Heart right ventricle (tissue), 16 donors: Measurements from ENCODE around the gene CCSER1. TPM values are rescaled to one million over a fixed set of nuclear protein-coding genes. Genes with fewer than 3 reads are reported as not detected.
"Not testable (repeated sequence)": the region's sequence is repeated elsewhere in the genome, so short reads cannot be mapped to it uniquely, and the experiment has no call there.

Experiments used
- ATAC-seq, 8 donors: fragments of 200-7000 bp; cut with Tn5 transposase; one replicate each; pipeline ENCODE4 v1.9.1; 2020; ENCODE audit warnings: mild to moderate bottlenecking in 8 of 8, moderate library complexity in 8 of 8, moderate number of reproducible peaks in 1 of 8
- DNase-seq, 2 donors: peaks; one replicate each; pipeline ENCODE4 v3.0.0-alpha.2; 2020
- H3K27ac ChIP-seq, 10 donors: fragments of 200-600 bp; sonication (generic) in 2 of 10; one replicate each; pipeline versions ENCODE4 v1.5.0 to v1.8.0; 2020 to 2022; ENCODE audit warnings: mild to moderate bottlenecking in 3 of 10
- H3K27me3 ChIP-seq, 7 donors: fragments of 200-600 bp; one replicate each; pipeline ENCODE4 v1.8.0; 2021 to 2022; ENCODE audit warnings: mild to moderate bottlenecking in 2 of 7
- H3K36me3 ChIP-seq, 9 donors: fragments of 200-600 bp; sonication (generic) in 1 of 9; one replicate each; pipeline versions ENCODE4 v1.5.0 to v1.8.0; 2020 to 2022; ENCODE audit warnings: mild to moderate bottlenecking in 2 of 9
- H3K4me1 ChIP-seq, 9 donors: fragments of 200-600 bp; sonication (generic) in 1 of 9; one replicate each; pipeline versions ENCODE4 v1.5.0 to v1.8.0; 2020 to 2022; ENCODE audit warnings: mild to moderate bottlenecking in 4 of 9
- H3K4me3 ChIP-seq, 10 donors: fragments of 200-600 bp; sonication (generic) in 2 of 10; one replicate each; pipeline versions ENCODE4 v1.5.0 to v1.8.0; 2020 to 2022; ENCODE audit warnings: mild to moderate bottlenecking in 7 of 10, moderate library complexity in 2 of 10
- H3K9me3 ChIP-seq, 11 donors: fragments of 200-600 bp in 10 of 11; sonication (generic) in 2 of 11; one replicate each; pipeline versions ENCODE4 v1.5.0 to v1.8.0; 2013 to 2022; ENCODE audit warnings: mild to moderate bottlenecking in 2 of 11, control low read depth in 1 of 11, moderate library complexity in 1 of 11
- CTCF ChIP-seq, 9 donors: fragments of 200-600 bp; sonication (generic) in 2 of 9; IDR thresholded peaks; one replicate each; pipeline versions ENCODE4 v1.5.0 to v1.8.0; 2021 to 2022; ENCODE audit warnings: antibody characterized with exemption in 9 of 9, mild to moderate bottlenecking in 5 of 9, moderate library complexity in 1 of 9
- WGBS, 2 donors: extraction: QIAGEN DNeasy Blood & Tissue Kit; methylation state at CpG; one replicate each; pipeline ENCODE4 v1.1.7; 2013; ENCODE audit warnings: inconsistent platforms in 1 of 2; 5-methylcytosine and 5-hydroxymethylcytosine counted together
- intact Hi-C, 10 donors: fragments of 100-400 bp; cut with DNase I; formaldehyde crosslinking; loops; one replicate each; pipeline versions ENCODE4 v1.11.1 to v1.14.2; 2022
- polyA plus RNA-seq, 2 donors: library from polyadenylated mRNA; stranded (reverse); fragments of 200-250 nt; gene quantifications; one replicate each; pipeline ENCODE4 v1.2.3, GENCODE V29; 2013
- total RNA-seq, 10 donors: library from RNA; stranded (reverse); fragmentation: NEBNext Ultra II Directional in 3 of 10; extraction: Animal tissue kit (Norgen Biotek cat#: 25700) in 3 of 10; gene quantifications; one replicate each; pipeline versions ENCODE4 v1.2.1 to v1.2.4, GENCODE V29; 2021 to 2023
- donor health status: Arrhythmogenic right ventricular cardiomyopathy.
- donor health status: ischemic (EF 13 %, LVEDD 7.1; RV severe dilation, severe dysfunction).
- donor health status: healthy with polysubstance abuse.
- donor health status: DM: no; HTN: yes; CAD: no.
- donor health status: DM: no; HTN: no; CAD: no.
- donor health status: ischemic (EF 25% LVEDD 6.9; RV normal size, moderate dysfunction).
- donor health status: ischemic (EF 25% LVEDD 5.7; RV mildly dilated, moderate dysfunction).
- donor health status: healthy.
- donor health status: DM: yes; HTN: yes; CAD: no.
- donor health status: Ischemic cardiomyopathy.
- donor health status: ischemic (EF 35%, LVEDD 5.7; RV mildly dilated, moderate dysfunction).
- donor health status: nonischemic (EF 11% LVEDD 7.7; RV severe dilation, severe dysfunction).
- donor health status: DM: yes; HTN: yes; CAD: no.
- donor health status: PGD.
- donor health status: ischemic (EF 29% LVEDD 5.4; RV normal size, mild dysfunction).
- donor health status: nonischemic (EF 23%, LVEDD 6.1; RV moderate dilation, normal function).

The CCSER1 gene
- total and polyA plus RNA-seq, 12 donors = 1.5 to 16.4 (median 12.0) TPM

GRCh38 chr4:90306810-90307209 is 179.6 kb downstream of the CCSER1 start:
- 69 to 79% methylated on average over 1 of the region's 1 CpG for WGBS, 2 donors

GRCh38 chr4:90317140-90317539 is 189.9 kb downstream of the CCSER1 start:
- 86 to 92% methylated on average over 6 of the region's 6 CpGs for WGBS, 2 donors
- H3K9me3 ChIP-seq, ATAC-seq, H3K36me3 ChIP-seq, H3K27me3 ChIP-seq, intact Hi-C loops, DNase-seq, H3K4me3 ChIP-seq: not testable (repeated sequence)
- peak overlapping the region in 1 of 10 donors; percentile 17 for H3K27ac ChIP-seq
- H3K4me1 ChIP-seq = peaks cover 0 to 21% (median 7%) of the 10 kb centered on the region in 9 donors

More at GRCh38 chr4:90306810-90307209, 179.6 kb downstream of the CCSER1 start:
- intact Hi-C loops = no loop called here
- no peaks in the 10 kb centered on the region for H3K27me3 ChIP-seq
- no peak for ATAC-seq
- no peak for TF ChIP-seq CTCF (IDR thresholded peaks at IDR 0.05)
- peaks cover 0 to 9% (median 0%) of the 10 kb centered on the region in 11 donors for H3K9me3 ChIP-seq
- H3K27ac ChIP-seq = no peak overlapping the region
- H3K4me1 ChIP-seq = no peaks in the 10 kb centered on the region
- H3K36me3 ChIP-seq = no peaks in the 10 kb centered on the region
- no peak for DNase-seq
- H3K4me3 ChIP-seq = no peak overlapping the region

- intact Hi-C loops = no loop called here
- ATAC-seq = peak in 6 of 8 donors; percentile 62 to 87 (median 71)
- Histone ChIP-seq H3K36me3 (no peaks in the 10 kb centered on the region), H3K4me3 (no peak overlapping the region), H3K27ac (peak overlapping the region in 1 of 10 donors; percentile 52), H3K4me1 (peaks cover 0 to 21% (median 7%) of the 10 kb centered on the region in 9 donors), H3K27me3 (no peaks in the 10 kb centered on the region), H3K9me3 (peaks cover 0 to 9% (median 0%) of the 10 kb centered on the region in 11 donors)
- WGBS, 2 donors = 37 to 52% methylated on average over 2 of the region's 2 CpGs
- no peak for TF ChIP-seq CTCF (IDR thresholded peaks at IDR 0.05)
- DNase-seq = no peak
Observed at GRCh38 chr4:90317785-90318184, 190.6 kb downstream of the CCSER1 start.

GRCh38 chr4:90318193-90318592 is 191.0 kb downstream of the CCSER1 start:
- no peak for DNase-seq
- H3K4me3 ChIP-seq = no peak overlapping the region
- no peaks in the 10 kb centered on the region for H3K36me3 ChIP-seq
- peak overlapping the region in 1 of 10 donors; percentile 52 for H3K27ac ChIP-seq
- peaks cover 0 to 21% (median 7%) of the 10 kb centered on the region in 9 donors for H3K4me1 ChIP-seq
- no peaks in the 10 kb centered on the region for H3K27me3 ChIP-seq
- intact Hi-C loops = no loop called here
- WGBS, 2 donors = 83 to 85% methylated on average over 2 of the region's 2 CpGs
- H3K9me3 ChIP-seq = peaks cover 0 to 13% (median 0%) of the 10 kb centered on the region in 11 donors
- TF ChIP-seq CTCF (IDR thresholded peaks at IDR 0.05) = no peak
- peak in 2 of 8 donors; percentile 31 to 34 for ATAC-seq

- ATAC-seq = peak in 6 of 8 donors; percentile 34 to 82 (median 62)
Observed at GRCh38 chr4:90328558-90328957, 201.4 kb downstream of the CCSER1 start.

More at GRCh38 chr4:90328558-90328957, 201.4 kb downstream of the CCSER1 start:
- Histone ChIP-seq H3K27me3 (no peaks in the 10 kb centered on the region), H3K9me3 (no peaks in the 10 kb centered on the region), H3K36me3 (no peaks in the 10 kb centered on the region), H3K4me3 (no peak overlapping the region), H3K27ac (no peak overlapping the region), H3K4me1 (peaks cover 0 to 4% (median 0%) of the 10 kb centered on the region in 9 donors)
- peak; percentile 18 to 32 for DNase-seq
- TF ChIP-seq CTCF (IDR thresholded peaks at IDR 0.05) = no peak
- intact Hi-C loops = no loop called here
- WGBS, 2 donors = 20% methylated on average over 2 of the region's 2 CpGs
